HEK293 (cell line): ENCODE results near the gene ARRB2.

ENCODE experiments used
- CTCF ChIA-PET: fragments of 350-600 bp; formaldehyde crosslinking; extraction: SDS; loops from one replicate; lab custom pipeline; 2021; ENCODE audit warnings: antibody characterized with exemption; lab: Yijun Ruan, JAX
- POLR2A ChIA-PET: fragments of 300-600 bp; formaldehyde crosslinking; extraction: SDS; loops from one replicate; lab custom pipeline; 2020; ENCODE audit warnings: antibody characterized with exemption, inconsistent platforms; lab: Yijun Ruan, JAX
- H3K27ac ChIP-seq: fragments of 200-500 bp; sonication (Bioruptor generic); 2 replicates; pipeline ENCODE4 v1.5.1; 2014; ENCODE audit warnings: low read depth, low read length, control low read depth, inconsistent platforms; ENCODE audit errors: extremely low read depth
- H3K36me3 ChIP-seq, 2 experiments: fragments of 200-500 bp in 1 of 2; sonication (Bioruptor generic) in 1 of 2; 1 replicate in 1 of 2; 2 replicates in 1 of 2; pipeline ENCODE4 v1.5.1; 2014 to 2017; ENCODE audit warnings: inconsistent platforms in 2 of 2, low read length in 2 of 2; ENCODE audit not compliant: control insufficient read depth in 2 of 2, insufficient read depth in 1 of 2
- H3K4me1 ChIP-seq: fragments of 200-500 bp; sonication (Bioruptor generic); 2 replicates; pipeline ENCODE4 v1.5.1; 2014; ENCODE audit warnings: mild to moderate bottlenecking, low read length, inconsistent platforms; ENCODE audit not compliant: control insufficient read depth, insufficient read depth
- H3K4me3 ChIP-seq: 2 replicates; pipeline ENCODE4 v1.5.1; 2011; ENCODE audit warnings: low read depth, mild to moderate bottlenecking, control low read depth, low read length, moderate library complexity
- H3K9me3 ChIP-seq: fragments of 200-500 bp; sonication (Bioruptor generic); 2 replicates; pipeline ENCODE4 v1.5.1; 2014; ENCODE audit warnings: low read depth, low read length, inconsistent platforms; ENCODE audit not compliant: control insufficient read depth, insufficient read depth
- GLI2 ChIP-seq: fragments of 450-650 bp; formaldehyde crosslinking; IDR thresholded peaks from 2 replicates; pipeline ENCODE4; 2017; ENCODE audit warnings: missing biosample characterization, missing genetic modification characterization, low read depth, borderline replicate concordance
- IKZF3 ChIP-seq: fragments of 450-650 bp; IDR thresholded peaks from 2 replicates; pipeline ENCODE4 v1.5.0; 2018; ENCODE audit warnings: missing biosample characterization, mild to moderate bottlenecking, missing genetic modification characterization, moderate library complexity
- KLF8 ChIP-seq: fragments of 450-650 bp; formaldehyde crosslinking; IDR thresholded peaks from 2 replicates; pipeline ENCODE4 v1.5.1; 2016; ENCODE audit warnings: missing biosample characterization, missing genetic modification characterization
- TCF7L2 ChIP-seq: IDR thresholded peaks from 2 replicates; pipeline ENCODE4 v1.6.1; 2011; ENCODE audit warnings: low read depth, mild to moderate bottlenecking, inconsistent platforms, low read length, moderate library complexity, borderline replicate concordance
- YY1 ChIP-seq: fragments of 450-650 bp; formaldehyde crosslinking; IDR thresholded peaks from 2 replicates; pipeline ENCODE4 v1.5.1; 2018; ENCODE audit warnings: missing biosample characterization, missing genetic modification characterization
- ZNF10 ChIP-seq: fragments of 450-650 bp; formaldehyde crosslinking; IDR thresholded peaks from 2 replicates; pipeline ENCODE4 v1.5.1; 2017; ENCODE audit warnings: missing biosample characterization, missing genetic modification characterization
- ZNF16 ChIP-seq: fragments of 450-650 bp; formaldehyde crosslinking; IDR thresholded peaks from 2 replicates; pipeline ENCODE4 v1.5.1; 2016; ENCODE audit warnings: low read depth, missing biosample characterization, missing genetic modification characterization
- ZNF184 ChIP-seq: fragments of 450-650 bp; IDR thresholded peaks from 2 replicates; pipeline ENCODE4 v1.5.1; 2018; ENCODE audit warnings: missing biosample characterization, mild to moderate bottlenecking, missing genetic modification characterization
- ZNF2 ChIP-seq: fragments of 450-650 bp; formaldehyde crosslinking; IDR thresholded peaks from 2 replicates; pipeline ENCODE4 v1.5.1; 2016; ENCODE audit warnings: missing biosample characterization, missing genetic modification characterization
- ZNF214 ChIP-seq: fragments of 450-650 bp; formaldehyde crosslinking; IDR thresholded peaks from 2 replicates; pipeline ENCODE4 v1.5.1; 2017; ENCODE audit warnings: missing biosample characterization, mild to moderate bottlenecking, missing genetic modification characterization, borderline replicate concordance
- ZNF366 ChIP-seq: fragments of 450-650 bp; formaldehyde crosslinking; conservative IDR thresholded peaks from 2 replicates; pipeline ENCODE4 v1.5.1; 2016; ENCODE audit warnings: missing biosample characterization, missing genetic modification characterization
- ZNF37A ChIP-seq: fragments of 450-650 bp; IDR thresholded peaks from 2 replicates; pipeline ENCODE4 v1.5.1; 2018; ENCODE audit warnings: missing biosample characterization, missing genetic modification characterization
- ZNF518A ChIP-seq: fragments of 450-650 bp; formaldehyde crosslinking; conservative IDR thresholded peaks from 2 replicates; pipeline ENCODE4 v1.5.1; 2016; ENCODE audit warnings: low read depth, missing biosample characterization, missing genetic modification characterization
- ZNF530 ChIP-seq: fragments of 450-650 bp; formaldehyde crosslinking; IDR thresholded peaks from 2 replicates; pipeline ENCODE4 v1.5.1; 2016; ENCODE audit warnings: low read depth, missing biosample characterization, missing genetic modification characterization
- ZNF560 ChIP-seq: fragments of 450-650 bp; formaldehyde crosslinking; IDR thresholded peaks from 2 replicates; pipeline ENCODE4 v1.5.1; 2017; ENCODE audit warnings: missing biosample characterization, missing genetic modification characterization, borderline replicate concordance
- ZNF747 ChIP-seq: fragments of 450-650 bp; formaldehyde crosslinking; IDR thresholded peaks from 2 replicates; pipeline ENCODE4 v1.5.1; 2016; ENCODE audit warnings: missing biosample characterization, missing genetic modification characterization
- ZNF792 ChIP-seq: fragments of 450-650 bp; formaldehyde crosslinking; IDR thresholded peaks from 2 replicates; pipeline ENCODE4 v1.5.1; 2016; ENCODE audit warnings: missing biosample characterization, missing genetic modification characterization
- ZSCAN23 ChIP-seq: fragments of 450-650 bp; formaldehyde crosslinking; IDR thresholded peaks from 2 replicates; pipeline ENCODE4 v1.5.1; 2016; ENCODE audit warnings: missing biosample characterization, missing genetic modification characterization
- TF ChIP-seq, protein P1 (sequence below): fragments of 450-650 bp; formaldehyde crosslinking; IDR thresholded peaks from 2 replicates; pipeline ENCODE4 v1.5.1; 2017; ENCODE audit warnings: missing biosample characterization, mild to moderate bottlenecking, missing genetic modification characterization, moderate library complexity
- TF ChIP-seq, protein P2 (sequence below): fragments of 450-650 bp; formaldehyde crosslinking; IDR thresholded peaks from 2 replicates; pipeline ENCODE4 v1.5.1; 2016; ENCODE audit warnings: missing biosample characterization, missing genetic modification characterization, borderline replicate concordance
- TF ChIP-seq, protein P3 (sequence below): fragments of 450-650 bp; formaldehyde crosslinking; IDR thresholded peaks from 2 replicates; pipeline ENCODE4 v1.5.1; 2016; ENCODE audit warnings: missing biosample characterization, missing genetic modification characterization
- TF ChIP-seq, protein P4 (sequence below): fragments of 450-650 bp; formaldehyde crosslinking; IDR thresholded peaks from 2 replicates; pipeline ENCODE4 v1.5.1; 2016; ENCODE audit warnings: missing biosample characterization, missing genetic modification characterization

ARRB2 gene

DNA sequence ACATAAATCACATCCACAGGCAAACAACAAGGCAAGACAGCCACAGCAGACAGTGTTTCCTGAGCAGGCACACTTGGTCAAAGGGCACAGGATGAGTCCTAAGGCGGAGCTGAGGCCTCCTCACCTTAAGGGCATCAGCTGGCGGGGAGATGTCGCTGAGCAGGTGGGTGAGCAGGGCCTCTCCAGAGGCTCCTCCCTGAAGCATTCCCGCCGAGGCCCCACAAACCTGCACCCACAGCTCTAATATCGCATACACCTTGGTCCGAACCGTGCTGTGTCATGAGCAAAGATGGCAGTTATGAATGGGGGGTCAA lies 35.8 kb upstream of the ARRB2 start (continued):
- TF ChIP-seq, protein P1, sequence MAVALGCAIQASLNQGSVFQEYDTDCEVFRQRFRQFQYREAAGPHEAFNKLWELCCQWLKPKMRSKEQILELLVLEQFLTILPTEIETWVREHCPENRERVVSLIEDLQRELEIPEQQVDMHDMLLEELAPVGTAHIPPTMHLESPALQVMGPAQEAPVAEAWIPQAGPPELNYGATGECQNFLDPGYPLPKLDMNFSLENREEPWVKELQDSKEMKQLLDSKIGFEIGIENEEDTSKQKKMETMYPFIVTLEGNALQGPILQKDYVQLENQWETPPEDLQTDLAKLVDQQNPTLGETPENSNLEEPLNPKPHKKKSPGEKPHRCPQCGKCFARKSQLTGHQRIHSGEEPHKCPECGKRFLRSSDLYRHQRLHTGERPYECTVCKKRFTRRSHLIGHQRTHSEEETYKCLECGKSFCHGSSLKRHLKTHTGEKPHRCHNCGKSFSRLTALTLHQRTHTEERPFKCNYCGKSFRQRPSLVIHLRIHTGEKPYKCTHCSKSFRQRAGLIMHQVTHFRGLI (tag by site-specific recombination) = no peak
- TF ChIP-seq, protein P2, sequence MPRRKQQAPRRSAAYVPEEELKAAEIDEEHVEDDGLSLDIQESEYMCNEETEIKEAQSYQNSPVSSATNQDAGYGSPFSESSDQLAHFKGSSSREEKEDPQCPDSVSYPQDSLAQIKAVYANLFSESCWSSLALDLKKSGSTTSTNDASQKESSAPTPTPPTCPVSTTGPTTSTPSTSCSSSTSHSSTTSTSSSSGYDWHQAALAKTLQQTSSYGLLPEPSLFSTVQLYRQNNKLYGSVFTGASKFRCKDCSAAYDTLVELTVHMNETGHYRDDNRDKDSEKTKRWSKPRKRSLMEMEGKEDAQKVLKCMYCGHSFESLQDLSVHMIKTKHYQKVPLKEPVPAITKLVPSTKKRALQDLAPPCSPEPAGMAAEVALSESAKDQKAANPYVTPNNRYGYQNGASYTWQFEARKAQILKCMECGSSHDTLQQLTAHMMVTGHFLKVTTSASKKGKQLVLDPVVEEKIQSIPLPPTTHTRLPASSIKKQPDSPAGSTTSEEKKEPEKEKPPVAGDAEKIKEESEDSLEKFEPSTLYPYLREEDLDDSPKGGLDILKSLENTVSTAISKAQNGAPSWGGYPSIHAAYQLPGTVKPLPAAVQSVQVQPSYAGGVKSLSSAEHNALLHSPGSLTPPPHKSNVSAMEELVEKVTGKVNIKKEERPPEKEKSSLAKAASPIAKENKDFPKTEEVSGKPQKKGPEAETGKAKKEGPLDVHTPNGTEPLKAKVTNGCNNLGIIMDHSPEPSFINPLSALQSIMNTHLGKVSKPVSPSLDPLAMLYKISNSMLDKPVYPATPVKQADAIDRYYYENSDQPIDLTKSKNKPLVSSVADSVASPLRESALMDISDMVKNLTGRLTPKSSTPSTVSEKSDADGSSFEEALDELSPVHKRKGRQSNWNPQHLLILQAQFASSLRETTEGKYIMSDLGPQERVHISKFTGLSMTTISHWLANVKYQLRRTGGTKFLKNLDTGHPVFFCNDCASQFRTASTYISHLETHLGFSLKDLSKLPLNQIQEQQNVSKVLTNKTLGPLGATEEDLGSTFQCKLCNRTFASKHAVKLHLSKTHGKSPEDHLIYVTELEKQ (tag by site-specific recombination) = no peak
- TF ChIP-seq ZNF214 = no peak

GRCh38 chr17:4675791-4676190 lies 34.6 kb upstream of the ARRB2 start:
- H3K27ac ChIP-seq = 0 out of 2 replicates have a peak overlapping the region, but pooled peaks have one; percentile 5
- peaks cover 14% of the 10 kb centered on the region for H3K4me1 ChIP-seq
- ChIA-PET POLR2A (interaction anchor here (1.3 kb wide), 1 partner anchor 28 kb away, joined by 3 read pairs; the partner anchor contains the start of gene PELP1), CTCF (interaction anchor here (1.0 kb wide), 1 partner anchor 8 kb away, joined by 3 read pairs; no protein-coding TSS in a partner anchor)
- no peaks in the 10 kb centered on the region for H3K9me3 ChIP-seq
- H3K4me3 ChIP-seq = no peak overlapping the region
- TF ChIP-seq ZNF518A (tag by site-specific recombination) = no peak
- TF ChIP-seq ZNF10 (tag by site-specific recombination) = no peak
- no peak for TF ChIP-seq TCF7L2
- TF ChIP-seq ZSCAN23 (tag by site-specific recombination) = no peak
- no peak for TF ChIP-seq ZNF37A (tag by site-specific recombination)
- TF ChIP-seq, protein P3, sequence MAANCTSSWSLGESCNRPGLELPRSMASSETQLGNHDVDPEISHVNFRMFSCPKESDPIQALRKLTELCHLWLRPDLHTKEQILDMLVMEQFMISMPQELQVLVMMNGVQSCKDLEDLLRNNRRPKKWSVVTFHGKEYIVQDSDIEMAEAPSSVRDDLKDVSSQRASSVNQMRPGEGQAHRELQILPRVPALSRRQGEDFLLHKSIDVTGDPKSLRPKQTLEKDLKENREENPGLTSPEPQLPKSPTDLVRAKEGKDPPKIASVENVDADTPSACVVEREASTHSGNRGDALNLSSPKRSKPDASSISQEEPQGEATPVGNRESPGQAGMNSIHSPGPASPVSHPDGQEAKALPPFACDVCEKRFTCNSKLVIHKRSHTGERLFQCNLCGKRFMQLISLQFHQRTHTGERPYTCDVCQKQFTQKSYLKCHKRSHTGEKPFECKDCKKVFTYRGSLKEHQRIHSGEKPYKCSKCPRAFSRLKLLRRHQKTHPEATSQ (tag by site-specific recombination) = no peak
- TF ChIP-seq KLF8 = no peak
- no peak for TF ChIP-seq ZNF16 (tag by site-specific recombination)
- TF ChIP-seq, protein P4, sequence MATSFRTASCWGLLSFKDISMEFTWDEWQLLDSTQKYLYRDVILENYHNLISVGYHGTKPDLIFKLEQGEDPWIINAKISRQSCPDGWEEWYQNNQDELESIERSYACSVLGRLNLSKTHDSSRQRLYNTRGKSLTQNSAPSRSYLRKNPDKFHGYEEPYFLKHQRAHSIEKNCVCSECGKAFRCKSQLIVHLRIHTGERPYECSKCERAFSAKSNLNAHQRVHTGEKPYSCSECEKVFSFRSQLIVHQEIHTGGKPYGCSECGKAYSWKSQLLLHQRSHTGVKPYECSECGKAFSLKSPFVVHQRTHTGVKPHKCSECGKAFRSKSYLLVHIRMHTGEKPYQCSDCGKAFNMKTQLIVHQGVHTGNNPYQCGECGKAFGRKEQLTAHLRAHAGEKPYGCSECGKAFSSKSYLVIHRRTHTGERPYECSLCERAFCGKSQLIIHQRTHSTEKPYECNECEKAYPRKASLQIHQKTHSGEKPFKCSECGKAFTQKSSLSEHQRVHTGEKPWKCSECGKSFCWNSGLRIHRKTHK = no peak
- no peak for TF ChIP-seq ZNF530 (tag by site-specific recombination)
- no peak for TF ChIP-seq ZNF366
- no peak for TF ChIP-seq ZNF560
- TF ChIP-seq ZNF792 (tag by site-specific recombination) = no peak
- TF ChIP-seq YY1 (tag by site-specific recombination) = no peak
- no peak for TF ChIP-seq GLI2 (tag by site-specific recombination)
- TF ChIP-seq IKZF3 = no peak
- TF ChIP-seq ZNF2 = no peak
- no peak for TF ChIP-seq ZNF184
- TF ChIP-seq ZNF747 (tag by site-specific recombination) = no peak
- peaks cover 43 to 86% of the 10 kb centered on the region in 2 experiments for H3K36me3 ChIP-seq
